Neural progenitor cell (in vitro differentiated cells): ENCODE data around the gene MMADHC. TPM values are rescaled to one million over a fixed set of nuclear protein-coding genes. Genes with fewer than 3 reads are reported as not detected.

Experiments
- DNase-seq: peaks from one replicate; pipeline ENCODE4 v3.0.0-alpha.2; 2016; ENCODE audit warnings: low spot score
- H2AFZ ChIP-seq: fragments of 200-600 bp; sonication (generic); replicated peaks from 2 replicates; pipeline ENCODE4 v1.6.1; 2016; ENCODE audit warnings: antibody characterized with exemption
- H3F3A ChIP-seq: fragments of 200-600 bp; sonication (generic); 2 replicates; pipeline ENCODE4 v1.6.1; 2016; ENCODE audit warnings: antibody characterized with exemption, low read depth
- H3K27ac ChIP-seq: fragments of 200-600 bp; sonication (generic); 2 replicates; pipeline ENCODE4 v1.5.1; 2016; ENCODE audit warnings: mild to moderate bottlenecking
- H3K27me3 ChIP-seq: fragments of 200-600 bp; sonication (generic); 2 replicates; pipeline ENCODE4 v1.6.1; 2016; ENCODE audit warnings: mild to moderate bottlenecking, moderate library complexity
- H3K36me3 ChIP-seq: fragments of 200-600 bp; sonication (generic); 2 replicates; pipeline ENCODE4 v1.5.1; 2016
- H3K4me1 ChIP-seq: fragments of 200-600 bp; sonication (generic); 2 replicates; pipeline ENCODE4 v1.6.1; 2016; ENCODE audit warnings: mixed run types
- H3K4me2 ChIP-seq: fragments of 200-600 bp; sonication (generic); 2 replicates; pipeline ENCODE4 v1.6.1; 2016
- H3K4me3 ChIP-seq: fragments of 200-600 bp; sonication (generic); 2 replicates; pipeline ENCODE4 v1.5.1; 2016
- H3K79me2 ChIP-seq: fragments of 200-600 bp; sonication (generic); 2 replicates; pipeline ENCODE4 v1.6.1; 2016; ENCODE audit warnings: low read depth
- H3K9ac ChIP-seq: fragments of 200-600 bp; sonication (generic); 2 replicates; pipeline ENCODE4 v1.6.1; 2016
- H3K9me3 ChIP-seq: fragments of 200-600 bp; sonication (generic); 2 replicates; pipeline ENCODE4 v1.5.1; 2016; ENCODE audit warnings: low read depth
- H4K20me1 ChIP-seq: fragments of 200-600 bp; sonication (generic); 2 replicates; pipeline ENCODE4 v1.6.1; 2016; ENCODE audit warnings: low read depth
- H3K27ac Mint-ChIP-seq: 3 replicates; pipeline ENCODE4 v1.8.0; 2021; ENCODE audit warnings: mixed read lengths
- H3K27me3 Mint-ChIP-seq: 2 replicates; pipeline ENCODE4 v1.8.0; 2022; ENCODE audit warnings: low read depth, mild to moderate bottlenecking, inconsistent platforms, moderate library complexity, mixed read lengths; ENCODE audit not compliant: insufficient read depth
- H3K36me3 Mint-ChIP-seq: 3 replicates; pipeline ENCODE4 v1.8.0; 2021; ENCODE audit warnings: mixed read lengths
- H3K4me1 Mint-ChIP-seq: 3 replicates; pipeline ENCODE4 v1.8.0; 2021; ENCODE audit warnings: mixed read lengths
- H3K4me3 Mint-ChIP-seq: 3 replicates; pipeline ENCODE4 v1.8.0; 2021; ENCODE audit warnings: mild to moderate bottlenecking, moderate library complexity, mixed read lengths
- H3K9me3 Mint-ChIP-seq: 3 replicates; pipeline ENCODE4 v1.8.0; 2020; ENCODE audit warnings: mixed read lengths
- CTCF ChIP-seq: fragments of 200-600 bp; sonication (generic); IDR thresholded peaks from 2 replicates; pipeline ENCODE4 v1.5.1; 2017; ENCODE audit warnings: antibody characterized with exemption, mild to moderate bottlenecking
- EZH2 ChIP-seq: fragments of 200-600 bp; sonication (generic); IDR thresholded peaks from 2 replicates; pipeline ENCODE4 v1.6.1; 2017; ENCODE audit warnings: antibody characterized with exemption, mild to moderate bottlenecking, moderate library complexity
- EZH2phosphoT487 ChIP-seq: fragments of 200-600 bp; sonication (generic); IDR thresholded peaks from 2 replicates; pipeline ENCODE4 v1.6.1; 2017; ENCODE audit warnings: antibody characterized with exemption
- total RNA-seq: library from RNA; depleted of rRNA; stranded (reverse); fragments of >200 nt; gene quantifications from 2 replicates; pipeline ENCODE4 v1.2.3, GENCODE V29; 2015; ENCODE audit warnings: low replicate concordance

The MMADHC gene
- total RNA-seq, 1 donor from 2014 or later, result 178 TPM

DNA sequence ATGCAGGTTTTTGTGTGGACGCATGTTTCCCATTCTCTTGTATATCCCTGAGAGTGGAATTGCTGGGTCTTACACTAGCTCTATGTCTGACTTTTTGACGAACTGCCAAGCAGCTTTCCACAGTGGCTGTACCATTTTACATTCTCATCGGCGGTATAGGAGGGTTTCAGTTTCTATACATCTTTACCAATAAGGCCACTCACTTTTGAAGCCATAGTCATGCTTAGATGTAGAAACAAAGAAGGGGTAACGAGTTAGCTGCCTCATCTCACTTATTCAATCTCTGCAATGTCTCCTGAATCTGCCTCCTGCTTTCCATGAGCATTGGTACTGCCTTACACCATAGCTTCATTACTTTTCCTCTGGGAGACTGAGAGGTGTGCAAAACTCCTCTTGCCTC, 47.4 kb downstream of the MMADHC start:
- Histone ChIP-seq H3K27me3 (no peaks in the 10 kb centered on the region), H4K20me1 (no peaks in the 10 kb centered on the region), H3K4me1 (no peaks in the 10 kb centered on the region), H3K79me2 (no peaks in the 10 kb centered on the region), H3K4me2 (no peak overlapping the region), H2AFZ (no peak overlapping the region), H3F3A (no peaks in the 10 kb centered on the region), H3K9me3 (no peaks in the 10 kb centered on the region), H3K4me3 (no peak overlapping the region), H3K9ac (no peak overlapping the region), H3K36me3 (no peaks in the 10 kb centered on the region), H3K27ac (no peak overlapping the region)
- no peaks in the 10 kb centered on the region for H3K36me3 Mint-ChIP-seq
- H3K27ac Mint-ChIP-seq, result no peak overlapping the region
- H3K4me3 Mint-ChIP-seq, result no peak overlapping the region
- no peaks in the 10 kb centered on the region for H3K27me3 Mint-ChIP-seq
- H3K9me3 Mint-ChIP-seq, result peaks cover 2% of the 10 kb centered on the region
- H3K4me1 Mint-ChIP-seq, result no peaks in the 10 kb centered on the region
- DNase-seq, result no peak
- TF ChIP-seq EZH2phosphoT487 (no peak), EZH2 (no peak), CTCF (no peak)

- TF ChIP-seq EZH2 (no peak), EZH2phosphoT487 (no peak), CTCF (no peak)
- no peak overlapping the region for H3K9ac ChIP-seq
- no peak for DNase-seq
These were observed 49.3 kb downstream of the MMADHC start for GRCh38 chr2:149538138-149538833.

DNA sequence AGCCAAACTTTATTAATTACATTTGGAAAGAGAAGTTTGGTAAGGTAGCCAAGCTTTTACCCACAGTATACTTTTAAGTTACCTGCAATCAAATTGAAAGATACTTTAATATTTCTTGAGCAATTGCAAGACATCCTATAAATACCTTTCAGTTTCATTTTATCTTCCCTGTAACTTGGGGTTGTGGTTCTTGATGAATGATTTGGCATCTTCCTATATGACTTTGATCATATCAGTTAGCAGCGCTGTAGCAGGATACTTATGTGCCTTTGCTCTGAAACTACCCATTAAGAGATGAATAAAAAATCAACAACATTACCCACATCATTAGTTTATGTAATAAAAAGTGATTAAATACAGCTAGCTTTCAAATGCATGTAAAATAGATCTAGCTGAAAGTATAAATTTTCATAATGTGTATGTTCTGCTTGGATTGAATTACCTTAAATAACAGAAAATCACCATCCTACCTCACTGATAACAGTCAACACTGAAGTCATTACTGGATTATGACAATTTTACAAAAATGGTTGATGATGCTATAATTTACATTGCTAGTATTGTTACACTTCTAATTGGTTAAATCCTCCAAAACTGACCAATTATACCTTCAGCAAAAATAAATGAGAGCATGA, 50.4 kb downstream of the MMADHC start:
- no peak overlapping the region for H3K27ac ChIP-seq
- H3K4me3 ChIP-seq, result no peak overlapping the region
- no peaks in the 10 kb centered on the region for H3F3A ChIP-seq
- no peak for TF ChIP-seq EZH2phosphoT487
- no peak for TF ChIP-seq EZH2
- no peak for TF ChIP-seq CTCF
- H3K4me2 ChIP-seq, result no peak overlapping the region
- no peaks in the 10 kb centered on the region for H3K9me3 ChIP-seq
- peaks cover 2% of the 10 kb centered on the region for H3K9me3 Mint-ChIP-seq
- H3K4me1 ChIP-seq, result no peaks in the 10 kb centered on the region
- no peaks in the 10 kb centered on the region for H3K27me3 Mint-ChIP-seq
- no peaks in the 10 kb centered on the region for H4K20me1 ChIP-seq
- no peak overlapping the region for H3K4me3 Mint-ChIP-seq
- H3K9ac ChIP-seq, result no peak overlapping the region
- no peak for DNase-seq
- H3K27me3 ChIP-seq, result no peaks in the 10 kb centered on the region
- H3K4me1 Mint-ChIP-seq, result no peaks in the 10 kb centered on the region
- no peak overlapping the region for H3K27ac Mint-ChIP-seq
- H3K36me3 Mint-ChIP-seq, result no peaks in the 10 kb centered on the region
- H2AFZ ChIP-seq, result no peak overlapping the region
- no peaks in the 10 kb centered on the region for H3K79me2 ChIP-seq
- no peaks in the 10 kb centered on the region for H3K36me3 ChIP-seq

More at GRCh38 chr2:149538138-149538833, 49.3 kb downstream of the MMADHC start:
- Histone ChIP-seq H3K36me3 (no peaks in the 10 kb centered on the region), H3K9me3 (no peaks in the 10 kb centered on the region), H3K27ac (no peak overlapping the region), H3K27me3 (no peaks in the 10 kb centered on the region), H2AFZ (no peak overlapping the region), H3K4me2 (no peak overlapping the region), H3K4me1 (no peaks in the 10 kb centered on the region), H3F3A (no peaks in the 10 kb centered on the region), H4K20me1 (no peaks in the 10 kb centered on the region), H3K79me2 (no peaks in the 10 kb centered on the region), H3K4me3 (no peak overlapping the region)
- H3K27me3 Mint-ChIP-seq, result no peaks in the 10 kb centered on the region
- H3K36me3 Mint-ChIP-seq, result no peaks in the 10 kb centered on the region
- H3K27ac Mint-ChIP-seq, result no peak overlapping the region
- H3K4me1 Mint-ChIP-seq, result no peaks in the 10 kb centered on the region
- no peak overlapping the region for H3K4me3 Mint-ChIP-seq
- peaks cover 2% of the 10 kb centered on the region for H3K9me3 Mint-ChIP-seq
